ENCODE results near the gene DYNC1I2.

The DYNC1I2 gene

DNA sequence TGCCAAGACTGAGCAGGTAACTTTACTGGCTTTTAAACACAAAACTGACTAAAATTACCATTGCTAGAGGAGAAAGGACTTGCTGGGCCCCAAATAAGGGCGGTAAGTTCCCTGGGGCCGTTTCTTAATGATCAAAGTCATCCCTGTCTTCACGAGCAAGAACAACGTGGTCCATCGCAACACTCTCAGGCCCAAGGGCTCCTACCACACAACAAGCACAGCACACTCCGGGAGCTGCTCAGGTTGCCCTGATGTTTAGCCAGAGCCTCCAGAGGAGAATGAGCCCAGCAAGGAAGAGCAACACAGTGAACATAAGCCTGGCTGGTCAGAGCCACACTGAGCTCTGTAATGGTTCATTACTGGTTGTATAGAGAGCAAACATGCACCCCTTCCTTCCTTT, 102.7 kb downstream of the DYNC1I2 start:
- no peak for DNase-seq (ENCODE audit: insufficient read length, low spot score)
- TF ChIP-seq POLR2AphosphoS5 (IDR thresholded peaks at IDR 0.05; ENCODE audit: low read depth, low read length) (no peak), SPI1 (IDR thresholded peaks at IDR 0.05; ENCODE audit: low read depth, low read length) (no peak), TAF1 (IDR thresholded peaks at IDR 0.05; ENCODE audit: low read depth, low read length) (no peak), POLR2A (IDR thresholded peaks at IDR 0.05; ENCODE audit: low read depth, low read length) (no peak), POU2F2 (IDR thresholded peaks at IDR 0.05; ENCODE audit: low read depth, low read length) (no peak), PAX5 (IDR thresholded peaks at IDR 0.05; ENCODE audit: insufficient read depth, low read length, severe bottlenecking) (no peak)
- FAIRE-seq = no peak

DNA sequence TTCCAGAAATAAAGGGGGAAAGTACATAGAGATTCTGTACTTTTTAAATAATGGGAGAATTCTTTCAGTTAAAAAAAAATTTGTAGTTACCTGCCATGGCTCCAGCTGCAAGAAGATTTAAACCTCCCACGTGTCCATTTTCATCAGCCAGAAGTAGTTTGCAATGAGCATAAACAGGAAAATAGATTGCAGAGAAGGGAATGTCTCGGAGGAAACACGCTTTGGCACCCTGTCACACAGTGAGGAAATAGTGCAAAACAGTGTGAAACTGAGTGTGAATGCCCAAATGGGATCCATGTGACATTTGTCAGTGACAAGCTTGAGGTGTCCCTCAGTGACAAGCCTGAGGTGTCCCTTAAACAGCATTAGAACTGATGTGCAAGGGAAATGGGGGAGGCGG, 104.1 kb downstream of the DYNC1I2 start:
- FAIRE-seq = no peak
- DNase-seq (ENCODE audit: insufficient read length, low spot score) = no peak
- no peak for TF ChIP-seq SPI1 (IDR thresholded peaks at IDR 0.05; ENCODE audit: low read depth, low read length)
- no peak for TF ChIP-seq POLR2A (IDR thresholded peaks at IDR 0.05; ENCODE audit: low read depth, low read length)
- TF ChIP-seq TAF1 (IDR thresholded peaks at IDR 0.05; ENCODE audit: low read depth, low read length) = no peak
- no peak for TF ChIP-seq POU2F2 (IDR thresholded peaks at IDR 0.05; ENCODE audit: low read depth, low read length)
- TF ChIP-seq PAX5 (IDR thresholded peaks at IDR 0.05; ENCODE audit: insufficient read depth, low read length, severe bottlenecking) = no peak
- TF ChIP-seq POLR2AphosphoS5 (IDR thresholded peaks at IDR 0.05; ENCODE audit: low read depth, low read length) = no peak

DNA sequence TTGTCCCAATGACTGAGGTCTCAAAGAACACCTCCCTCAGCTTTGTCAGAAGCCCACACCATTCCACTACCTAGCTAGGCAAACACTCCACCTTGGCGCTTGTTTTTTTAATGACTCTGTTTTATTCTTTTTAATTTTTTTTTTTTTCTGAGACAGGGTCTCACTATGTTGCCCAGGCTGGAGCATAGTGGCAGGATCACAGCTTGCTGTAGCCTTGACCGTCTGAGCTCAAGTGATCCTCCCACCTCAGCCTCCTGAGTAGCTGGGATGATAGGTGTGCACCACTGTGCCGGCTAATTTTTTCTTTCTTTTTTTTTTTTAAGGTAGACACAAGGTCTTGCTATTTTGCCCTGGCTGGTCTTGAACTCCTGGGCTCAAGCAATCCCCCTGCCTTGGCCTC, 104.9 kb downstream of the DYNC1I2 start:
- no peak for TF ChIP-seq POLR2AphosphoS5 (IDR thresholded peaks at IDR 0.05; ENCODE audit: low read depth, low read length)
- no peak for TF ChIP-seq TAF1 (IDR thresholded peaks at IDR 0.05; ENCODE audit: low read depth, low read length)
- TF ChIP-seq POU2F2 (IDR thresholded peaks at IDR 0.05; ENCODE audit: low read depth, low read length) = no peak
- no peak for TF ChIP-seq PAX5 (IDR thresholded peaks at IDR 0.05; ENCODE audit: insufficient read depth, low read length, severe bottlenecking)
- TF ChIP-seq POLR2A (IDR thresholded peaks at IDR 0.05; ENCODE audit: low read depth, low read length) = no peak
- no peak for TF ChIP-seq SPI1 (IDR thresholded peaks at IDR 0.05; ENCODE audit: low read depth, low read length)
- FAIRE-seq = no peak
- DNase-seq (ENCODE audit: insufficient read length, low spot score) = no peak

DNA sequence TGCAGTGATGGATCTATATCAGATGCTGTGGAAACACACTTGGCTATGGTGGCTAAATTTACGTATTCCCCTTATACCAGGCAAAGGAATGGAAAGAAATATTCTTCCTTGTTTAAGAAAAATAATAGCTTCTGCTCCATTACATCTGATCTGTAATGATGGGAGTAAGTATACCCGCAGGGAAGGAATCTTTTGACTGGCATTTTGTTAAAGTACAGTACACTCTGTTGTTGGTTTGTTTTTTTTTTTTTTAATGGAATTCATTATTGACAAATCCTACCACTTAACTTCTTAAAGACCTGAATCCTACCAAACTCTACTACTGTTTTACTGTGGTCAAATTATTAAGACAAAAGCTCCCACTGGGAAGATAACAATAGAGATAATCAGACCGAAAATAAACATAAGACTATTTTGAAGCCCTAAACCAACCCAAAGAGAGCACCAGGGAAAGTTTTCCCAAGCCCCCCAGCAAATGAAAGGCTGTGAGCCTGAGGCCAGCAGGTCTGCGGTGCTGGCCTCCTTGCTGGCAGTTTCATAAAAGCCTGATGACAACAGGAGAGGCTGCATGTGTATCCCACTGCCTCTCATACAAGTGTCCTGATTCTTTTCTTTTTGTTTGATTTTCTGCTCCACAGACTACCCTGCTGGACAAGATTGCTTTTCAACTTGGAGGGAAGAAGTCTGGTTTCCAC, 105.8 kb downstream of the DYNC1I2 start:
- FAIRE-seq (no peak), DNase-seq (ENCODE audit: insufficient read length, low spot score) (no peak)
- no peak for TF ChIP-seq TAF1 (IDR thresholded peaks at IDR 0.05; ENCODE audit: low read depth, low read length)

- no peak for DNase-seq (ENCODE audit: insufficient read length, low spot score)
- FAIRE-seq = no peak
- TF ChIP-seq POLR2AphosphoS5 (IDR thresholded peaks at IDR 0.05; ENCODE audit: low read depth, low read length) (no peak), TAF1 (IDR thresholded peaks at IDR 0.05; ENCODE audit: low read depth, low read length) (no peak), SPI1 (IDR thresholded peaks at IDR 0.05; ENCODE audit: low read depth, low read length) (no peak), POLR2A (IDR thresholded peaks at IDR 0.05; ENCODE audit: low read depth, low read length) (no peak), PAX5 (IDR thresholded peaks at IDR 0.05; ENCODE audit: insufficient read depth, low read length, severe bottlenecking) (no peak), POU2F2 (IDR thresholded peaks at IDR 0.05; ENCODE audit: low read depth, low read length) (no peak)
Observed at GRCh38 chr2:171793691-171794678, 106.7 kb downstream of the DYNC1I2 start.

GRCh38 chr2:171794918-171795317, 107.6 kb downstream of the DYNC1I2 start:
- FAIRE-seq (no peak), DNase-seq (ENCODE audit: insufficient read length, low spot score) (no peak)
- TF ChIP-seq PAX5 (IDR thresholded peaks at IDR 0.05; ENCODE audit: insufficient read depth, low read length, severe bottlenecking) (no peak), POU2F2 (IDR thresholded peaks at IDR 0.05; ENCODE audit: low read depth, low read length) (no peak)
